Measurements from ENCODE around the gene XKR7.

GRCh38 chr20:32040142-32040953 lies 72.4 kb downstream of the XKR7 start:
- TF ChIP-seq, protein P1, sequence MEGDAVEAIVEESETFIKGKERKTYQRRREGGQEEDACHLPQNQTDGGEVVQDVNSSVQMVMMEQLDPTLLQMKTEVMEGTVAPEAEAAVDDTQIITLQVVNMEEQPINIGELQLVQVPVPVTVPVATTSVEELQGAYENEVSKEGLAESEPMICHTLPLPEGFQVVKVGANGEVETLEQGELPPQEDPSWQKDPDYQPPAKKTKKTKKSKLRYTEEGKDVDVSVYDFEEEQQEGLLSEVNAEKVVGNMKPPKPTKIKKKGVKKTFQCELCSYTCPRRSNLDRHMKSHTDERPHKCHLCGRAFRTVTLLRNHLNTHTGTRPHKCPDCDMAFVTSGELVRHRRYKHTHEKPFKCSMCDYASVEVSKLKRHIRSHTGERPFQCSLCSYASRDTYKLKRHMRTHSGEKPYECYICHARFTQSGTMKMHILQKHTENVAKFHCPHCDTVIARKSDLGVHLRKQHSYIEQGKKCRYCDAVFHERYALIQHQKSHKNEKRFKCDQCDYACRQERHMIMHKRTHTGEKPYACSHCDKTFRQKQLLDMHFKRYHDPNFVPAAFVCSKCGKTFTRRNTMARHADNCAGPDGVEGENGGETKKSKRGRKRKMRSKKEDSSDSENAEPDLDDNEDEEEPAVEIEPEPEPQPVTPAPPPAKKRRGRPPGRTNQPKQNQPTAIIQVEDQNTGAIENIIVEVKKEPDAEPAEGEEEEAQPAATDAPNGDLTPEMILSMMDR (IDR thresholded peaks at IDR 0.05 in 8 of 11, conservative IDR thresholded peaks at IDR 0.05 in 3 of 11) = no peak
- TF ChIP-seq POLR2A (IDR thresholded peaks at IDR 0.05) = no peak

All from spleen (tissue), 7 donors.